Measurements from ENCODE around the gene BICC1. TPM values are rescaled to one million over a fixed set of nuclear protein-coding genes. Genes with fewer than 3 reads are reported as not detected.
A peak's percentile ranks its signal among the peaks of the same experiment; 100 is the strongest.

BICC1 gene
- total RNA-seq, 1 donor from 2014 or later: 9.3 TPM

- no peaks in the 10 kb centered on the region for H3K27me3 Mint-ChIP-seq (ENCODE audit: low read depth)
- H3K36me3 Mint-ChIP-seq: peaks cover 5% of the 10 kb centered on the region
- peaks cover 40% of the 10 kb centered on the region for H3K4me1 Mint-ChIP-seq
- no peak overlapping the region for H3K4me3 Mint-ChIP-seq
- no peak for DNase-seq (ENCODE audit: low spot score in 2 of 2, unreplicated experiment in 2 of 2)
- peak overlapping the region; percentile 75 for H3K27ac Mint-ChIP-seq
- H3K9me3 Mint-ChIP-seq: peaks cover 5% of the 10 kb centered on the region
- TF ChIP-seq, protein P1, sequence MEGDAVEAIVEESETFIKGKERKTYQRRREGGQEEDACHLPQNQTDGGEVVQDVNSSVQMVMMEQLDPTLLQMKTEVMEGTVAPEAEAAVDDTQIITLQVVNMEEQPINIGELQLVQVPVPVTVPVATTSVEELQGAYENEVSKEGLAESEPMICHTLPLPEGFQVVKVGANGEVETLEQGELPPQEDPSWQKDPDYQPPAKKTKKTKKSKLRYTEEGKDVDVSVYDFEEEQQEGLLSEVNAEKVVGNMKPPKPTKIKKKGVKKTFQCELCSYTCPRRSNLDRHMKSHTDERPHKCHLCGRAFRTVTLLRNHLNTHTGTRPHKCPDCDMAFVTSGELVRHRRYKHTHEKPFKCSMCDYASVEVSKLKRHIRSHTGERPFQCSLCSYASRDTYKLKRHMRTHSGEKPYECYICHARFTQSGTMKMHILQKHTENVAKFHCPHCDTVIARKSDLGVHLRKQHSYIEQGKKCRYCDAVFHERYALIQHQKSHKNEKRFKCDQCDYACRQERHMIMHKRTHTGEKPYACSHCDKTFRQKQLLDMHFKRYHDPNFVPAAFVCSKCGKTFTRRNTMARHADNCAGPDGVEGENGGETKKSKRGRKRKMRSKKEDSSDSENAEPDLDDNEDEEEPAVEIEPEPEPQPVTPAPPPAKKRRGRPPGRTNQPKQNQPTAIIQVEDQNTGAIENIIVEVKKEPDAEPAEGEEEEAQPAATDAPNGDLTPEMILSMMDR (IDR thresholded peaks at IDR 0.05; ENCODE audit: unreplicated experiment): no peak
Observed at GRCh38 chr10:58576751-58577436, 64.2 kb downstream of the BICC1 start.

DNA sequence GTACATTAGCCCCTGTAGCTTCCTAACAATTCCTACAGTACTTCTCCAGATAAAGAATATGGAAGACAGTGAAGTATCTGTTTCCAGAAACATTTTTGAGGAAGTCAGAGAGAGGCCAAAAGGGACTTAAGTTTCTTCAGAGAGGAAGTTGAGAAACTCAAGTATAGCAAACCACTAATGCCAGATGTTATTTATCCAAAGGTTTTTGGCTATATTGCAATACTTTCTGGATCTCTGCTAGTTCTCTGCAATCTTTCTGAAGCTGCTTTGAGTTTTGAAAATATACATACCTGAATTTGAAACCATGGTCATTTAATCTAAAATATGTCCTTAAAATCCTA lies 64.7 kb downstream of the BICC1 start:
- peaks cover 2% of the 10 kb centered on the region for H3K9me3 Mint-ChIP-seq
- H3K27ac Mint-ChIP-seq: peak overlapping the region; percentile 75
- no peaks in the 10 kb centered on the region for H3K27me3 Mint-ChIP-seq (ENCODE audit: low read depth)
- H3K4me3 Mint-ChIP-seq: no peak overlapping the region
- H3K4me1 Mint-ChIP-seq: peaks cover 41% of the 10 kb centered on the region
- peaks cover under 1% of the 10 kb centered on the region for H3K36me3 Mint-ChIP-seq
- TF ChIP-seq, protein P1 (IDR thresholded peaks at IDR 0.05; ENCODE audit: unreplicated experiment): no peak
- DNase-seq (ENCODE audit: low spot score in 2 of 2, unreplicated experiment in 2 of 2): no peak

- Mint-ChIP-seq H3K4me3 (no peak overlapping the region), H3K9me3 (peaks cover 8% of the 10 kb centered on the region), H3K36me3 (no peaks in the 10 kb centered on the region), H3K27me3 (ENCODE audit: low read depth) (no peaks in the 10 kb centered on the region), H3K4me1 (peaks cover 40% of the 10 kb centered on the region), H3K27ac (peak overlapping the region; percentile 77)
- DNase-seq (ENCODE audit: low spot score in 2 of 2, unreplicated experiment in 2 of 2): no peak
- TF ChIP-seq, protein P1 (IDR thresholded peaks at IDR 0.05; ENCODE audit: unreplicated experiment): no peak
Observed at GRCh38 chr10:58578366-58578765, 65.7 kb downstream of the BICC1 start.

DNA sequence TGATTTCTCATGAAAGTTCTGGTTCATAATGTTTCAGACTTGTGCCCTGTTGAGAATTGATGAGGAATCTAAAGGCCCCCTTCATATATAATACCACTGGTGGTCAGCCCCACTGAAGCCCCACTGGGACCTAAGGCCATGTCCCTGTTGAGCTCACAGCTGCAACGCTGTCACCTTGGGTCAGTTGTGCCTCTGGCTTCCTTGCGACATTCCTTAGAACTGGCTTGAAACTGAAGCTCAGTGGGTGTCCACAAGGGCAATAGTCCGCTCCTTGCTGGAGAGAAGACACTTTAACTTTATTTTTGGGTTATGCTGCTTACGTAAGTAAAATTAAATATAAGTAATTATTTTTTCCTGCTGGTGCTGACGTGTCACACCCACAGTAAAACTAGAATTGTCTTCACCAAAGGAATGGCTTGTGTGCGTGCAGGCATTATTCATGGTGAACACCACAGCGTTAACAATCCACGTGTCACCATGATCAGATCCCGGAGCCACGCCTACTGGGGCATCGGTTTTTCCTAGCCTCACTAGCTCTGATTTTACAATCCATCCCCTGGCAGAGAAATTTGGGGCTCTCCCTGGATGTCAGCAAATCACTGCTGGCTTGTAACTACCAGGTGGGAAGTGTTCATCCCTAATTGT lies 66.5 kb downstream of the BICC1 start:
- no peak overlapping the region for H3K27ac Mint-ChIP-seq
- DNase-seq (ENCODE audit: low spot score in 2 of 2, unreplicated experiment in 2 of 2): no peak
- H3K4me3 Mint-ChIP-seq: no peak overlapping the region
- H3K4me1 Mint-ChIP-seq: peaks cover 34% of the 10 kb centered on the region
- peaks cover 14% of the 10 kb centered on the region for H3K9me3 Mint-ChIP-seq
- TF ChIP-seq, protein P1 (IDR thresholded peaks at IDR 0.05; ENCODE audit: unreplicated experiment): no peak
- H3K27me3 Mint-ChIP-seq (ENCODE audit: low read depth): no peaks in the 10 kb centered on the region
- H3K36me3 Mint-ChIP-seq: no peaks in the 10 kb centered on the region

DNA sequence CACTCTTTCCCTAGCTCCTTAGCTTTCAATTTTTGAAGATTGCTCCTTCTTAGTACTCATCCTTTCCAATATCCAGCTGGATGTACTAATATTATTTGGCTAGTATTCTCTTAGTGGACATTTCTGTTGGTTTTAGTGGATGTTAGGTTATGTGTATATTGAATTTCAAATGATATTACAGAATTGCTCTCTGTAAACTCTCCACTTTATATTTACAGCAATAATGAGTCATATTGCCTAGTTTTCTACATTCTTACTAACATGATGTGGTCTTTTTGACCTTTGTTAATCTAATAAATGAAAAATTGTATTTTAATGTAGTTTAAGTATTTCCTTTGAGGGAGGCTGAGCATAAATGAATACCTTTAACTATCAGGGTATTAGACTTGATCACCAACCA lies 69.4 kb downstream of the BICC1 start:
- Mint-ChIP-seq H3K9me3 (peaks cover 20% of the 10 kb centered on the region), H3K4me3 (no peak overlapping the region), H3K27me3 (ENCODE audit: low read depth) (no peaks in the 10 kb centered on the region), H3K4me1 (peaks cover 21% of the 10 kb centered on the region), H3K27ac (no peak overlapping the region), H3K36me3 (no peaks in the 10 kb centered on the region)
- DNase-seq (ENCODE audit: low spot score in 2 of 2, unreplicated experiment in 2 of 2): no peak
- TF ChIP-seq, protein P1 (IDR thresholded peaks at IDR 0.05; ENCODE audit: unreplicated experiment): no peak

Measured in mesothelial cell of epicardium (in vitro differentiated cells).